ENCODE measurements around the gene SORCS2.

The SORCS2 gene

DNA sequence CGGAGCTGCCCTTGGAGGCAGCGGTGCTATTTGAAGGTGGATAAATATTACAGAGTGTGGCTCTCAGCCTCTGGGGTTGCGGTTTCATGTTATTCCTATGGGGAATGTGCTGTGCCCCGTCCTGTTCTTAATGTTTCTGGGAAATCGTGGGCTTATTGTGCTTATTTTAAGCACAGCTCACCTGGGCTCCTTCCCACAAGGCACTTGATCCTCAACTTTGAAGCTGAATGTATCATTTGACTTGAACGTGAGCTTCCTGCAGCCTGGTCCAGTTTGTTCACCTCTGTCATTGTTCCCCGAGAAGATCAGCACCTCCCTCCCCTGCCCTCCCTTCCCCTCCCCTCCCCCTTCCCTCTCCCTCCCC is 3.9 kb downstream of the SORCS2 start:
- Histone ChIP-seq H3K9me3 (ENCODE audit: insufficient read depth, low read length, severe bottlenecking) (no peaks in the 10 kb centered on the region), H3K27me3 (ENCODE audit: insufficient read depth, low read length, poor library complexity) (peaks cover 12% of the 10 kb centered on the region), H3K79me2 (ENCODE audit: insufficient read depth, low read length) (no peaks in the 10 kb centered on the region), H3K36me3 (ENCODE audit: insufficient read depth, low read length) (no peaks in the 10 kb centered on the region), H3K4me2 (ENCODE audit: insufficient read depth, low read length) (no peak overlapping the region), H4K20me1 (ENCODE audit: insufficient read depth, low read length) (peaks cover 4% of the 10 kb centered on the region; the same call in 1 of the 2 replicates), H3K27ac (ENCODE audit: low read length) (no peak overlapping the region), H3K9ac (ENCODE audit: low read depth, low read length) (no peak overlapping the region), H3K4me1 (ENCODE audit: insufficient read depth, low read length) (no peaks in the 10 kb centered on the region), H2AFZ (ENCODE audit: low read depth, low read length) (no peak overlapping the region), H3K4me3 (ENCODE audit: low read depth in 1 of 2, low read length in 2 of 2) (no peak overlapping the region)
- DNase-seq (no peak), ATAC-seq (ENCODE audit: insufficient read depth, low read depth) (no peak)
- TF ChIP-seq, protein P1, sequence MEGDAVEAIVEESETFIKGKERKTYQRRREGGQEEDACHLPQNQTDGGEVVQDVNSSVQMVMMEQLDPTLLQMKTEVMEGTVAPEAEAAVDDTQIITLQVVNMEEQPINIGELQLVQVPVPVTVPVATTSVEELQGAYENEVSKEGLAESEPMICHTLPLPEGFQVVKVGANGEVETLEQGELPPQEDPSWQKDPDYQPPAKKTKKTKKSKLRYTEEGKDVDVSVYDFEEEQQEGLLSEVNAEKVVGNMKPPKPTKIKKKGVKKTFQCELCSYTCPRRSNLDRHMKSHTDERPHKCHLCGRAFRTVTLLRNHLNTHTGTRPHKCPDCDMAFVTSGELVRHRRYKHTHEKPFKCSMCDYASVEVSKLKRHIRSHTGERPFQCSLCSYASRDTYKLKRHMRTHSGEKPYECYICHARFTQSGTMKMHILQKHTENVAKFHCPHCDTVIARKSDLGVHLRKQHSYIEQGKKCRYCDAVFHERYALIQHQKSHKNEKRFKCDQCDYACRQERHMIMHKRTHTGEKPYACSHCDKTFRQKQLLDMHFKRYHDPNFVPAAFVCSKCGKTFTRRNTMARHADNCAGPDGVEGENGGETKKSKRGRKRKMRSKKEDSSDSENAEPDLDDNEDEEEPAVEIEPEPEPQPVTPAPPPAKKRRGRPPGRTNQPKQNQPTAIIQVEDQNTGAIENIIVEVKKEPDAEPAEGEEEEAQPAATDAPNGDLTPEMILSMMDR (IDR thresholded peaks at IDR 0.05; ENCODE audit: borderline replicate concordance, extremely low read depth, low read length, poor library complexity, severe bottlenecking): no peak
- TF ChIP-seq EZH2 (IDR thresholded peaks at IDR 0.05; ENCODE audit: borderline replicate concordance, low read depth, low read length, severe bottlenecking): no peak

DNA sequence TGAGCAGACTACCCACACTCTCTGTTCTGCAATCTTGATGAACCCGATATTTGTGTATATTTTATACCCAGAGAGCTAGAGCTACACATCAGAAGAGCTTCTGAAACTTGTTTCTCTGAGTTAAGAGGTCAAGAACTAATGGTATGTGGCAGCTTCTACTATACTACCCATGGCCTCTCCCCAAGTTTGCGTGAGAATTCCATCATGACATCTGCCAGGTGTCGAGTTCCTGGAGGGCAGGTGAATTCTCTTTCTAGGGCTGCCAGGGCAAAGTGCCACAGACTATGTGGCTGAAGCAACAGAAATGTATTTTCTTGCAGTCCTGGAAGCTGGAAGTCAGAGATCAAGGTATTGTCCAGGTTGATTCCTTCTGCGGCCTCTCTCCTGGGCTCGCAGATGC is 4.4 kb downstream of the SORCS2 start:
- Histone ChIP-seq H3K79me2 (ENCODE audit: insufficient read depth, low read length) (no peaks in the 10 kb centered on the region), H4K20me1 (ENCODE audit: insufficient read depth, low read length) (peaks cover 4% of the 10 kb centered on the region; the same call in 1 of the 2 replicates), H2AFZ (ENCODE audit: low read depth, low read length) (no peak overlapping the region), H3K4me3 (ENCODE audit: low read depth in 1 of 2, low read length in 2 of 2) (no peak overlapping the region), H3K27me3 (ENCODE audit: insufficient read depth, low read length, poor library complexity) (peaks cover 14% of the 10 kb centered on the region), H3K9me3 (ENCODE audit: insufficient read depth, low read length, severe bottlenecking) (no peaks in the 10 kb centered on the region), H3K36me3 (ENCODE audit: insufficient read depth, low read length) (no peaks in the 10 kb centered on the region), H3K27ac (ENCODE audit: low read length) (no peak overlapping the region), H3K4me1 (ENCODE audit: insufficient read depth, low read length) (no peaks in the 10 kb centered on the region), H3K4me2 (ENCODE audit: insufficient read depth, low read length) (no peak overlapping the region), H3K9ac (ENCODE audit: low read depth, low read length) (no peak overlapping the region)
- ATAC-seq (ENCODE audit: insufficient read depth, low read depth) (no peak), DNase-seq (no peak)
- no peak for TF ChIP-seq EZH2 (IDR thresholded peaks at IDR 0.05; ENCODE audit: borderline replicate concordance, low read depth, low read length, severe bottlenecking)

DNA sequence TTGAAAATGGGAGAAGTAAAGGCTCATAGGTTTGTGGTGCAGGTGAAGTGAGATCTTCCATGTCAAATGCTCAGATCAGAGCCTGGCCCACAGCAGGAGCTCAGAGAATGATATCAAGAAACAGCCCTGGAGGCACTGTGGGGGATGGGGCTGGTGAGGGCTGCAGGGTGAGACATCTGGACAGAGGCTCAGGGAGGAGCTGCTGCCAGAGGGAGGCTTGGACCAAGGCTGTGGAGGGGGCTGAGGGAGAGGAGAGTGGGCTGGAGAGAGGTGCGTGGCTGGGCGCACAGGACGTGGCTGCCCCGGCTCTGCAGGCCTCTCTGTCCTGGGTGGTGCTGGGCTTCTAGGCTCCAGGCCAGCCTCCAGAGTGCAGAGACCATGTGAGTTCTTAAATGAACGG is 5.6 kb downstream of the SORCS2 start:
- no peaks in the 10 kb centered on the region for H3K79me2 ChIP-seq (ENCODE audit: insufficient read depth, low read length)
- ATAC-seq (ENCODE audit: insufficient read depth, low read depth): no peak
- H2AFZ ChIP-seq (ENCODE audit: low read depth, low read length): no peak overlapping the region
- H3K27me3 ChIP-seq (ENCODE audit: insufficient read depth, low read length, poor library complexity): peaks cover 15% of the 10 kb centered on the region
- no peak overlapping the region for H3K9ac ChIP-seq (ENCODE audit: low read depth, low read length)
- TF ChIP-seq, protein P1 (IDR thresholded peaks at IDR 0.05; ENCODE audit: borderline replicate concordance, extremely low read depth, low read length, poor library complexity, severe bottlenecking): no peak
- TF ChIP-seq EZH2 (IDR thresholded peaks at IDR 0.05; ENCODE audit: borderline replicate concordance, low read depth, low read length, severe bottlenecking): no peak
- H3K9me3 ChIP-seq (ENCODE audit: insufficient read depth, low read length, severe bottlenecking): no peaks in the 10 kb centered on the region
- H3K4me3 ChIP-seq (ENCODE audit: low read depth in 1 of 2, low read length in 2 of 2): no peak overlapping the region
- H3K4me2 ChIP-seq (ENCODE audit: insufficient read depth, low read length): no peak overlapping the region
- H3K27ac ChIP-seq (ENCODE audit: low read length): no peak overlapping the region
- peaks cover 4% of the 10 kb centered on the region; the same call in 1 of the 2 replicates for H4K20me1 ChIP-seq (ENCODE audit: insufficient read depth, low read length)
- DNase-seq: no peak
- H3K4me1 ChIP-seq (ENCODE audit: insufficient read depth, low read length): no peaks in the 10 kb centered on the region
- no peaks in the 10 kb centered on the region for H3K36me3 ChIP-seq (ENCODE audit: insufficient read depth, low read length)

DNA sequence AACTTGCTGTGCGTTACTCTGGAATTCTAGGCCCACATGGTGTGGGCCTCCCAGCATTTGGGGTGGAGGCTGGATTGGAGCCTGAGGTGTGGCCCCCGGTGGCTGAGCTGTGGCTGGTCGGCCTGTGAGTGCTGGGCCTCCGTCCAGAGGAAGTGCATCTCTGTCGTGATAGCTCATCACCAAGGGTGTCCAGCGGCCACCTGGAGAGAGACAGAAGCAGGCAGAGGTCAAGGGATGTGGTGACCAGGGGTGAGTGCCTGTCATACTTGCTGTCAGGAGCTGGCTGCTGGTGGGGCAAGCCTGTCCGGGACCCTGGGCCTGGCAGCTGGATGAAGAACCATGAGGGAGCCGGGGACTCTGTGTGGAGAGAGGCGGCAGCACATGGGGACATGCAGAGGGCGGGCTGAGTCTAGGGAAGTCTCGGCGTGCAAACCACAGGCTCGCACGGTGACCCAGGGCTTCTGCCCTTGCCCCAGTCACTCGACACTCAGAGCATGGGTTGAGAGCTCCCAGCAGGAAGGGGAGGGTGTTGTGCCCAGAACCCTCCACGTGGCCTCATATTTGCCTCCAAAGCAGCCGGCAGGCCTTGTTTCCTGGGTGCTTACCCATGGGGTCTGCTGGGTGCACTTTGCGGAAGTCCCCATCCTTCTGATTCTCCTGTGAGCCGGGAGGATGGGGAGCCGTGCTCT is 6.2 kb downstream of the SORCS2 start:
- no peak overlapping the region for H3K9ac ChIP-seq (ENCODE audit: low read depth, low read length)
- no peak overlapping the region for H3K27ac ChIP-seq (ENCODE audit: low read length)
- peaks cover 15% of the 10 kb centered on the region for H3K27me3 ChIP-seq (ENCODE audit: insufficient read depth, low read length, poor library complexity)
- peaks cover 4% of the 10 kb centered on the region; the same call in 1 of the 2 replicates for H4K20me1 ChIP-seq (ENCODE audit: insufficient read depth, low read length)
- ATAC-seq (ENCODE audit: insufficient read depth, low read depth): no peak
- no peak for TF ChIP-seq EZH2 (IDR thresholded peaks at IDR 0.05; ENCODE audit: borderline replicate concordance, low read depth, low read length, severe bottlenecking)
- TF ChIP-seq, protein P1 (IDR thresholded peaks at IDR 0.05; ENCODE audit: borderline replicate concordance, extremely low read depth, low read length, poor library complexity, severe bottlenecking): no peak
- no peak overlapping the region for H3K4me2 ChIP-seq (ENCODE audit: insufficient read depth, low read length)
- H3K4me1 ChIP-seq (ENCODE audit: insufficient read depth, low read length): no peaks in the 10 kb centered on the region
- no peak overlapping the region for H3K4me3 ChIP-seq (ENCODE audit: low read depth in 1 of 2, low read length in 2 of 2)
- no peaks in the 10 kb centered on the region for H3K36me3 ChIP-seq (ENCODE audit: insufficient read depth, low read length)
- H3K79me2 ChIP-seq (ENCODE audit: insufficient read depth, low read length): no peaks in the 10 kb centered on the region
- DNase-seq: no peak
- H2AFZ ChIP-seq (ENCODE audit: low read depth, low read length): no peak overlapping the region
- no peaks in the 10 kb centered on the region for H3K9me3 ChIP-seq (ENCODE audit: insufficient read depth, low read length, severe bottlenecking)
